Left lung (tissue), 10 donors: ENCODE data around the gene RARA. TPM values are rescaled to one million over a fixed set of nuclear protein-coding genes. Genes with fewer than 3 reads are reported as not detected.

Experiments used
- ATAC-seq: fragments of 200-7000 bp; cut with Tn5 transposase; one replicate; pipeline ENCODE4 v1.9.1; 2020; ENCODE audit warnings: moderate library complexity
- DNase-seq, 4 donors: peaks; one replicate each; pipeline ENCODE4 v3.0.0-alpha.2; 2013 to 2020
- H3K27ac ChIP-seq, 2 donors: fragments of 200-600 bp; sonication (generic) in 1 of 2; one replicate each; pipeline versions ENCODE4 v1.5.0 to v1.8.0; 2020 to 2021
- H3K27me3 ChIP-seq, 2 donors: fragments of 200-600 bp; sonication (generic) in 1 of 2; one replicate each; pipeline versions ENCODE4 v1.5.0 to v1.8.0; 2020 to 2021
- H3K36me3 ChIP-seq, 2 donors: fragments of 200-600 bp; sonication (generic) in 1 of 2; one replicate each; pipeline versions ENCODE4 v1.5.0 to v1.8.0; 2020 to 2021
- H3K4me1 ChIP-seq, 2 donors: fragments of 200-600 bp; one replicate each; pipeline ENCODE4 v1.8.0; 2021
- H3K4me3 ChIP-seq, 2 donors: fragments of 200-600 bp; sonication (generic) in 1 of 2; one replicate each; pipeline versions ENCODE4 v1.5.0 to v1.8.0; 2020 to 2021; ENCODE audit warnings: mild to moderate bottlenecking in 1 of 2
- H3K9me3 ChIP-seq, 2 donors: fragments of 200-600 bp; sonication (generic) in 1 of 2; one replicate each; pipeline versions ENCODE4 v1.5.0 to v1.8.0; 2020 to 2021
- intact Hi-C, 2 donors: fragments of 100-400 bp; cut with DNase I; formaldehyde crosslinking; loops; one replicate each; pipeline versions ENCODE4 v1.11.2 to v1.14.2; 2022
- polyA plus RNA-seq, 6 donors: library from polyadenylated mRNA; unstranded; fragments of 120-200 nt; gene quantifications; one replicate each; pipeline ENCODE4 v1.2.1, GENCODE V29; 2013; ENCODE audit not compliant: insufficient read length in 6 of 6
- total RNA-seq, 2 donors: library from RNA; stranded (reverse); fragmentation: NEBNext Ultra II Directional; extraction: Animal tissue kit (Norgen Biotek cat#: 25700); gene quantifications; one replicate each; pipeline ENCODE4 v1.2.1, GENCODE V29; 2021
- TF ChIP-seq, protein P1 (sequence below), 2 donors: fragments of 200-600 bp; sonication (generic) in 1 of 2; IDR thresholded peaks; one replicate each; pipeline versions ENCODE4 v1.5.0 to v1.8.0; 2021; ENCODE audit warnings: antibody characterized with exemption in 2 of 2
- donor health status: DM: no; HTN: yes; CAD: no.
- donor health status: DM: no; HTN: no; CAD: no.

The RARA gene
- total and polyA plus RNA-seq, 8 donors = 45.5 to 62.6 (median 53.1) TPM

DNA sequence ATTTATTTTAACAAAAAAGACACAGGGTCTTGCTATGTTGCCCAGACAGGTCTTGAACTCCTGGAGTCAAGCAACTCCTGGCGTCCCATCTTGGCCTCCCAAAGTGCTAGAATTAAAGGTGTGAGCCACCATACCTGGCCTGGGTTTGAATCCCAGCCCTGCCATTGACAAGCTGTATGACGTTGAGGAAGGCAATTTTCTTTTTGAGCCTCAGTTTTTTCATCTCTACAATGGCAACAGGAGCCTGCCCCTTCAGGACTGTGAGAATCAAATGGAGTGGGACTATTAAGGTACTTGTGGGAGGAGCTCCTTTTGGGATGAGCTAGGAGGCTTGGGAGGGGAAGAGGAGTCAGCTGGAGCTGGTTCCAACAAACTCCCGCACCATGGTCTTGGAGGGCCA is 6.2 kb downstream of the RARA start:
- intact Hi-C loops = no loop called here
- H3K9me3 ChIP-seq = no peaks in the 10 kb centered on the region
- ATAC-seq (no peak), DNase-seq (no peak)
- H3K4me3 ChIP-seq = no peak overlapping the region
- H3K4me1 ChIP-seq = peaks cover 64 to 94% of the 10 kb centered on the region in 2 donors
- TF ChIP-seq, protein P1, sequence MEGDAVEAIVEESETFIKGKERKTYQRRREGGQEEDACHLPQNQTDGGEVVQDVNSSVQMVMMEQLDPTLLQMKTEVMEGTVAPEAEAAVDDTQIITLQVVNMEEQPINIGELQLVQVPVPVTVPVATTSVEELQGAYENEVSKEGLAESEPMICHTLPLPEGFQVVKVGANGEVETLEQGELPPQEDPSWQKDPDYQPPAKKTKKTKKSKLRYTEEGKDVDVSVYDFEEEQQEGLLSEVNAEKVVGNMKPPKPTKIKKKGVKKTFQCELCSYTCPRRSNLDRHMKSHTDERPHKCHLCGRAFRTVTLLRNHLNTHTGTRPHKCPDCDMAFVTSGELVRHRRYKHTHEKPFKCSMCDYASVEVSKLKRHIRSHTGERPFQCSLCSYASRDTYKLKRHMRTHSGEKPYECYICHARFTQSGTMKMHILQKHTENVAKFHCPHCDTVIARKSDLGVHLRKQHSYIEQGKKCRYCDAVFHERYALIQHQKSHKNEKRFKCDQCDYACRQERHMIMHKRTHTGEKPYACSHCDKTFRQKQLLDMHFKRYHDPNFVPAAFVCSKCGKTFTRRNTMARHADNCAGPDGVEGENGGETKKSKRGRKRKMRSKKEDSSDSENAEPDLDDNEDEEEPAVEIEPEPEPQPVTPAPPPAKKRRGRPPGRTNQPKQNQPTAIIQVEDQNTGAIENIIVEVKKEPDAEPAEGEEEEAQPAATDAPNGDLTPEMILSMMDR (IDR thresholded peaks at IDR 0.05) = no peak
- H3K36me3 ChIP-seq = no peaks in the 10 kb centered on the region
- peak overlapping the region in 1 of 2 donors; percentile 100 for H3K27ac ChIP-seq
- no peaks in the 10 kb centered on the region for H3K27me3 ChIP-seq

DNA sequence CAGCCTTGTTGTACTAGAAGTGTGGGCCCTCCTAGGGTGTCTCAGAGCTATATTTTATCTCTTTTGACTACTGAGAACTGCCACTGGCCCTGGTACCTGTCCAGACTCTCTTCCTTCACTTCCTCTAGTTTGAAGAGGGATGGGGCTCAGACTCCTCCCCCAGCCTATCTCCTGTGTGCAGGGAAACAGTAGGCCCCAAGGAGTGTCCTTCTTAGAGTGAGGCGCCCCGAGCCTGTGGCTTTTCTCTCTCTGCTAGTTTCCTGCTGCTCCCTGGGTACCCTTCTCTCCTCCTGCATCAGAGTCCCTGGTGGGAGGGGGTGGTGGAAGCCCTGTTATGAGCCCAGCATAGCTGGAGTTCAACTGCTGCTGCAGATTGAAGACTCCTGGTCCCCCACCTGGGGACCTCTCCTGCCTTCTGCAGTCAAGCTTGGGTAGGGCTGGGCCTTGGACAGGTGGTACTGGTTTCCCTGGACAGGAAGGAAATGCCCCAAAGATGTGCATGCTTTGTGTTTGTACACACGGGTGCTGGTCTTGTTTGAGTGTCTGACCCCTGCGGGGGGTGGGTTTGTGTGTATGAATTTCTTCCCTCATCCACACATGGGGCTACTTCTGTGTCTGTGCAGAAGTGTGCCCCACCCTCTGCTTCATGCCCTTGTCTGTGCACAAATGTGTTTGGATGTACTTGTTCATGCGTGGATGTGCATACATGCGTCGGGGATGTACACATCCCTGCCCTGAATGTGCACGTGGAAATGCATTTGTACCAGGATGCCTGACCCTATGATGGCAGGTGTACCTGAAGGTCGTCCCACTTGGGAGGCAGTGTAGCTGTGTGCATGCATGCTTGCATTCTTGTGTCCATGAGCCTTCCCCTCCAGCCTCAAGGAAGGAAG is 6.9 kb downstream of the RARA start:
- intact Hi-C loops = no loop called here
- peak overlapping the region; percentile 90 to 100 for H3K27ac ChIP-seq
- no peak for ATAC-seq
- H3K4me3 ChIP-seq = no peak overlapping the region
- H3K9me3 ChIP-seq = no peaks in the 10 kb centered on the region
- H3K4me1 ChIP-seq = peaks cover 64 to 95% of the 10 kb centered on the region in 2 donors
- no peak for DNase-seq
- TF ChIP-seq, protein P1 (IDR thresholded peaks at IDR 0.05) = no peak
- no peaks in the 10 kb centered on the region for H3K27me3 ChIP-seq
- no peaks in the 10 kb centered on the region for H3K36me3 ChIP-seq

DNA sequence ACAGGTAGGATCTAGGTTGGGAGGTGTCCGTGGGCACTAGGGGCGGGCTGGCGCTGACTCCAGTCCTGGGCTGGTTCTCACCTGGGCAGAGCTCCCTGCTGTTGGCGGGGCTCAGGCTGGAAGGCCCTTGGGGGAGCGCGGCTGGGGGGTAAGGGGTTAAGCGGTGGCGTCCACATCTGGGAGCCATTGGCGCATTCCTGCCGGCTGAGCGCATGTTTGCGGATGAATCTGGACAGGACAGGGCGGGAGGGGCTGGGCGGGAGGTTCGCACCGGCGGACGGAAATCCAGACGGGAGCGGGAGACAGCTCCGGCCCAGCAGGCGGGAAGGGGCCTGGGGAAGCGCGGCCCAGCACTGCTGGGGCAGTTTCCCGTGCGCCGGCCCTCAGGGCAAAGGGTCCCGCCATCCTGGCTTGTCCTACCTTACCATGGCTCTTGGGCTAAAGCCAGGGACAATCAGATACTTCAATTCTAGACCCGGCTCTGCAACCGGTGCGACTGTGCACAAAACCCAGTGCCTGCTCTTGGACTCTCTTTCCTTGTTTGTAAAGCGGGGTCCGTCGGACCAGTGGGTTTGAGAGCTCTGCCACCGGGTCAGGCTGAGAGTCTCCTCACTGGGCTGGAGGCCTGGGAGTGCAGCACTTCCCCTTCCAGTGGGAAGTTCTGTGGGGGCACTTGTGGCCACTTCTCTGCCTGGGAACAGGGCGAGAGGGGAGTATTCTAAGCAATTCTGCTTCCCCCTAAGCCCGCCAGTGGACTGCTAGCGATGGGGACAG is 7.8 kb downstream of the RARA start:
- H3K4me1 ChIP-seq = peaks cover 62 to 95% of the 10 kb centered on the region in 2 donors
- TF ChIP-seq, protein P1 (IDR thresholded peaks at IDR 0.05) = no peak
- ATAC-seq = peak; percentile 6
- no peaks in the 10 kb centered on the region for H3K36me3 ChIP-seq
- H3K4me3 ChIP-seq = peak overlapping the region; percentile 99 to 100
- H3K9me3 ChIP-seq = no peaks in the 10 kb centered on the region
- no peaks in the 10 kb centered on the region for H3K27me3 ChIP-seq
- intact Hi-C loops = no loop called here
- H3K27ac ChIP-seq = peak overlapping the region; percentile 90 to 100
- peak in 3 of 4 donors; percentile 64 to 88 (median 87) for DNase-seq

DNA sequence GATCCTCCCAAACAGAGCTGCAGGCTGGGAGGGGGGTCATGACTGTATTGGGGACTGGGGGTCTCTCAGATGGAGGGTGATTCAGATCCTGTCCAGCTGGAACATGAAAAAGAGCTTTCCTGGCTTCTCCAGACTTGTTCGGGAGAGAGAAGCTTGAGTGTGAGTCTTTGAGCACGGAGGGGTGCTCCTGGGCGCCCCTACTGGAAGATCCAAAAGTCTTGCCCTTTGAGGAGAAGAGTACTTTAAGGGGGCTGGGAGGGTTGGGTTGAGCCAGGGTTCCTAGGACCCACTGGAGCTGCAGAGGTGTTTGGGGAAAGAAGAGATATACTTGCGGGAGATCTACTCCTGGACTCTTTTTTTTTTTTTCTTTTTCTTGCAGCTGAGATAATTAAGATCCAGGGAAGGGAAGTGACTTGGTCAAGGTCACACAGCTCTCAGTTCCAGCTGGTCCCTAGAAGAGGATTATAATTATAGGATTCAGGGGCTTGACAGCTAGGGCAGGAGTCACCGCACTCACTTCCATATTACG is 8.4 kb downstream of the RARA start:
- intact Hi-C loops = no loop called here
- Histone ChIP-seq H3K27ac (peak overlapping the region; percentile 90 to 100), H3K27me3 (no peaks in the 10 kb centered on the region), H3K36me3 (no peaks in the 10 kb centered on the region), H3K4me1 (peaks cover 62 to 95% of the 10 kb centered on the region in 2 donors), H3K4me3 (peak overlapping the region; percentile 99 to 100), H3K9me3 (no peaks in the 10 kb centered on the region)
- ATAC-seq (peak; percentile 31), DNase-seq (peak in 3 of 4 donors; percentile 58 to 76 (median 63))
- TF ChIP-seq, protein P1 (IDR thresholded peaks at IDR 0.05) = peak; percentile 32 to 39
